ENCODE results near the gene MATCAP1. TPM values are rescaled to one million over a fixed set of nuclear protein-coding genes. Genes with fewer than 3 reads are reported as not detected.

The MATCAP1 gene
- total and polyA plus RNA-seq, 4 donors: 1.5 to 4.8 (median 3.2) TPM

GRCh38 chr16:67192781-67193361 lies 9.1 kb upstream of the MATCAP1 start:
- Histone ChIP-seq H3K4me3 (ENCODE audit: low read depth in 1 of 3, low read length in 3 of 3) (peak overlapping the region; percentile 88 to 97 (median 92)), H3K27ac (ENCODE audit: low read depth in 1 of 2, low read length in 2 of 2) (peak overlapping the region in 1 of 2 donors; percentile 33), H3K9ac (ENCODE audit: low read depth in 1 of 2, low read length in 2 of 2) (peak overlapping the region; percentile 90 to 96), H3K36me3 (ENCODE audit: control insufficient read depth in 4 of 4, insufficient read depth in 3 of 4, low read depth in 1 of 4, low read length in 3 of 4) (peaks cover 11 to 38% (median 26%) of the 10 kb centered on the region in 4 donors), H3K9me3 (ENCODE audit: control insufficient read depth in 4 of 4, low read length in 3 of 4) (no peaks in the 10 kb centered on the region), H3K27me3 (ENCODE audit: control insufficient read depth in 4 of 4, insufficient read depth in 4 of 4, low read length in 3 of 4) (no peaks in the 10 kb centered on the region), H3K4me1 (ENCODE audit: control insufficient read depth in 4 of 4, insufficient read depth in 4 of 4, low read length in 3 of 4) (peaks cover 8 to 26% (median 22%) of the 10 kb centered on the region in 4 donors)
- peak; percentile 47 for DNase-seq (ENCODE audit: low spot score)
- WGBS: 30% methylated on average over 17 of the region's 17 CpGs
- TF ChIP-seq, protein P1, sequence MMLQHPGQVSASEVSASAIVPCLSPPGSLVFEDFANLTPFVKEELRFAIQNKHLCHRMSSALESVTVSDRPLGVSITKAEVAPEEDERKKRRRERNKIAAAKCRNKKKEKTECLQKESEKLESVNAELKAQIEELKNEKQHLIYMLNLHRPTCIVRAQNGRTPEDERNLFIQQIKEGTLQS (IDR thresholded peaks at IDR 0.05): no peak
- TF ChIP-seq ZBTB33 (IDR thresholded peaks at IDR 0.05) (no peak), NR2F2 (IDR thresholded peaks at IDR 0.05) (no peak), GABPA (IDR thresholded peaks at IDR 0.05 in 1 of 2, conservative IDR thresholded peaks at IDR 0.05 in 1 of 2) (no peak), EGR1 (IDR thresholded peaks at IDR 0.05; ENCODE audit: low read depth in 2 of 2) (no peak), JUND (IDR thresholded peaks at IDR 0.05) (no peak), YY1 (IDR thresholded peaks at IDR 0.05) (no peak), TAF1 (conservative IDR thresholded peaks at IDR 0.05) (no peak), FOXA1 (IDR thresholded peaks at IDR 0.05) (no peak), HNF4A (conservative IDR thresholded peaks at IDR 0.05) (no peak)
- TF ChIP-seq, protein P2, sequence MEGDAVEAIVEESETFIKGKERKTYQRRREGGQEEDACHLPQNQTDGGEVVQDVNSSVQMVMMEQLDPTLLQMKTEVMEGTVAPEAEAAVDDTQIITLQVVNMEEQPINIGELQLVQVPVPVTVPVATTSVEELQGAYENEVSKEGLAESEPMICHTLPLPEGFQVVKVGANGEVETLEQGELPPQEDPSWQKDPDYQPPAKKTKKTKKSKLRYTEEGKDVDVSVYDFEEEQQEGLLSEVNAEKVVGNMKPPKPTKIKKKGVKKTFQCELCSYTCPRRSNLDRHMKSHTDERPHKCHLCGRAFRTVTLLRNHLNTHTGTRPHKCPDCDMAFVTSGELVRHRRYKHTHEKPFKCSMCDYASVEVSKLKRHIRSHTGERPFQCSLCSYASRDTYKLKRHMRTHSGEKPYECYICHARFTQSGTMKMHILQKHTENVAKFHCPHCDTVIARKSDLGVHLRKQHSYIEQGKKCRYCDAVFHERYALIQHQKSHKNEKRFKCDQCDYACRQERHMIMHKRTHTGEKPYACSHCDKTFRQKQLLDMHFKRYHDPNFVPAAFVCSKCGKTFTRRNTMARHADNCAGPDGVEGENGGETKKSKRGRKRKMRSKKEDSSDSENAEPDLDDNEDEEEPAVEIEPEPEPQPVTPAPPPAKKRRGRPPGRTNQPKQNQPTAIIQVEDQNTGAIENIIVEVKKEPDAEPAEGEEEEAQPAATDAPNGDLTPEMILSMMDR (IDR thresholded peaks at IDR 0.05; ENCODE audit: low read depth, low read length, missing input control): no peak

- H3K36me3 ChIP-seq (ENCODE audit: control insufficient read depth in 4 of 4, insufficient read depth in 3 of 4, low read depth in 1 of 4, low read length in 3 of 4): peaks cover 10 to 31% (median 22%) of the 10 kb centered on the region in 4 donors
- no peaks in the 10 kb centered on the region for H3K27me3 ChIP-seq (ENCODE audit: control insufficient read depth in 4 of 4, insufficient read depth in 4 of 4, low read length in 3 of 4)
- under 1% methylated on average over 54 of the region's 54 CpGs for WGBS
- TF ChIP-seq TAF1 (conservative IDR thresholded peaks at IDR 0.05) (no peak), SP1 (IDR thresholded peaks at IDR 0.05) (peak; percentile 50), GABPA (IDR thresholded peaks at IDR 0.05 in 1 of 2, conservative IDR thresholded peaks at IDR 0.05 in 1 of 2) (peak; percentile 85 to 95), RAD21 (IDR thresholded peaks at IDR 0.05) (peak in 1 of 2 donors; percentile 40), EGR1 (IDR thresholded peaks at IDR 0.05; ENCODE audit: low read depth in 2 of 2) (peak; percentile 84 to 86), YY1 (IDR thresholded peaks at IDR 0.05) (peak; percentile 63), JUND (IDR thresholded peaks at IDR 0.05) (no peak)
- TF ChIP-seq, protein P2 (IDR thresholded peaks at IDR 0.05; ENCODE audit: low read depth, low read length, missing input control): peak; percentile 2
- TF ChIP-seq, protein P1 (IDR thresholded peaks at IDR 0.05): no peak
- peak within 1 kb of the TSS; percentile 88 to 97 (median 92) for H3K4me3 ChIP-seq (ENCODE audit: low read depth in 1 of 3, low read length in 3 of 3)
- peak within 1 kb of the TSS; percentile 33 to 61 for H3K27ac ChIP-seq (ENCODE audit: low read depth in 1 of 2, low read length in 2 of 2)
- DNase-seq (ENCODE audit: low spot score): peak; percentile 88
- H3K9me3 ChIP-seq (ENCODE audit: control insufficient read depth in 4 of 4, low read length in 3 of 4): no peaks in the 10 kb centered on the region
- H3K9ac ChIP-seq (ENCODE audit: low read depth in 1 of 2, low read length in 2 of 2): peak within 1 kb of the TSS; percentile 90 to 96
- peaks cover 8 to 26% (median 22%) of the 10 kb centered on the region in 4 donors for H3K4me1 ChIP-seq (ENCODE audit: control insufficient read depth in 4 of 4, insufficient read depth in 4 of 4, low read length in 3 of 4)
These were observed 8.4 kb upstream of the MATCAP1 start, which contains the start of gene E2F4 for GRCh38 chr16:67191995-67192681. Gene E2F4, plus strand, starts transcription at chr16:67192155. Its CDS starts 73 bp downstream, at chr16:67192228.

Measured in liver (tissue), 9 donors.